DND-41 (cell line): Measurements from ENCODE around the gene FRMD3.

Experiments used
- ATAC-seq: fragments of 200-7000 bp; cut with Tn5 transposase; 3 replicates; pipeline ENCODE4 v1.9.1; 2021; ENCODE audit warnings: low read depth; ENCODE audit not compliant: insufficient read depth
- DNase-seq: peaks from one replicate; pipeline ENCODE4 v3.0.0-alpha.2; 2020
- H2AFZ ChIP-seq: 2 replicates; pipeline ENCODE4 v1.6.0; 2012; ENCODE audit warnings: low read depth, low read length
- H3K27ac ChIP-seq: 2 replicates; pipeline ENCODE4 v1.5.1; 2012; ENCODE audit warnings: low read length, inconsistent platforms
- H3K27me3 ChIP-seq: fragments of 200-600 bp; sonication (generic); 2 replicates; pipeline ENCODE4 v1.6.0; 2012; ENCODE audit warnings: low read length, mild to moderate bottlenecking, inconsistent platforms; ENCODE audit not compliant: insufficient read depth, poor library complexity
- H3K36me3 ChIP-seq: 2 replicates; pipeline ENCODE4 v1.5.1; 2012; ENCODE audit warnings: low read length, inconsistent platforms; ENCODE audit not compliant: insufficient read depth
- H3K4me1 ChIP-seq: 2 replicates; pipeline ENCODE4 v1.5.1; 2012; ENCODE audit warnings: mild to moderate bottlenecking, low read length; ENCODE audit not compliant: insufficient read depth
- H3K4me2 ChIP-seq: 2 replicates; pipeline ENCODE4 v1.6.0; 2012; ENCODE audit warnings: mild to moderate bottlenecking, moderate library complexity, low read length, inconsistent platforms; ENCODE audit not compliant: insufficient read depth
- H3K4me3 ChIP-seq, 2 experiments: fragments of 200-600 bp in 1 of 2; shearing (Covaris generic) in 1 of 2; 2 replicates each; pipeline ENCODE4 v1.5.1; 2012 to 2016; ENCODE audit warnings: inconsistent platforms in 2 of 2, low read length in 2 of 2, mild to moderate bottlenecking in 2 of 2, low read depth in 1 of 2, moderate library complexity in 1 of 2
- H3K79me2 ChIP-seq: 2 replicates; pipeline ENCODE4 v1.6.0; 2012; ENCODE audit warnings: low read length, inconsistent platforms; ENCODE audit not compliant: insufficient read depth
- H3K9ac ChIP-seq: 2 replicates; pipeline ENCODE4 v1.6.0; 2012; ENCODE audit warnings: low read depth, mild to moderate bottlenecking, inconsistent platforms, low read length, moderate library complexity
- H3K9me3 ChIP-seq: 2 replicates; pipeline ENCODE4 v1.5.1; 2012; ENCODE audit warnings: low read length, moderate library complexity, mild to moderate bottlenecking, inconsistent platforms; ENCODE audit not compliant: insufficient read depth, severe bottlenecking
- H4K20me1 ChIP-seq: 2 replicates; pipeline ENCODE4 v1.6.0; 2012; ENCODE audit warnings: low read length; ENCODE audit not compliant: insufficient read depth
- CTCF ChIP-seq: IDR thresholded peaks from 2 replicates; pipeline ENCODE4 v1.5.1; 2012; ENCODE audit warnings: borderline replicate concordance, low read length, moderate library complexity, mild to moderate bottlenecking; ENCODE audit not compliant: poor library complexity, severe bottlenecking; ENCODE audit errors: extremely low read depth
- EZH2 ChIP-seq: IDR thresholded peaks from 3 replicates; pipeline ENCODE4 v1.6.1; 2012; ENCODE audit warnings: borderline replicate concordance, low read depth, mild to moderate bottlenecking, moderate library complexity, low read length, inconsistent platforms; ENCODE audit not compliant: severe bottlenecking

FRMD3 gene

GRCh38 chr9:83312537-83312936, 225.7 kb downstream of the FRMD3 start:
- Histone ChIP-seq H2AFZ (no peak overlapping the region), H3K27ac (no peak overlapping the region), H3K79me2 (no peaks in the 10 kb centered on the region), H3K4me2 (no peak overlapping the region), H4K20me1 (no peaks in the 10 kb centered on the region; the same call in 1 of the 2 replicates), H3K4me1 (no peaks in the 10 kb centered on the region), H3K9ac (no peak overlapping the region), H3K36me3 (no peaks in the 10 kb centered on the region), H3K9me3 (no peaks in the 10 kb centered on the region), H3K27me3 (no peaks in the 10 kb centered on the region), H3K4me3 (no peak overlapping the region)
- DNase-seq: no peak
- TF ChIP-seq EZH2 (no peak), CTCF (no peak)
- ATAC-seq: no peak

GRCh38 chr9:83307066-83307724, 231.0 kb downstream of the FRMD3 start:
- Histone ChIP-seq H3K4me3 (no peak overlapping the region), H3K4me2 (no peak overlapping the region), H3K9me3 (no peaks in the 10 kb centered on the region), H3K9ac (no peak overlapping the region), H3K27me3 (no peaks in the 10 kb centered on the region), H3K27ac (no peak overlapping the region), H2AFZ (no peak overlapping the region), H3K79me2 (no peaks in the 10 kb centered on the region), H4K20me1 (no peaks in the 10 kb centered on the region), H3K36me3 (no peaks in the 10 kb centered on the region), H3K4me1 (no peaks in the 10 kb centered on the region)
- ATAC-seq (no peak), DNase-seq (no peak)
- TF ChIP-seq CTCF (no peak), EZH2 (no peak)

DNA sequence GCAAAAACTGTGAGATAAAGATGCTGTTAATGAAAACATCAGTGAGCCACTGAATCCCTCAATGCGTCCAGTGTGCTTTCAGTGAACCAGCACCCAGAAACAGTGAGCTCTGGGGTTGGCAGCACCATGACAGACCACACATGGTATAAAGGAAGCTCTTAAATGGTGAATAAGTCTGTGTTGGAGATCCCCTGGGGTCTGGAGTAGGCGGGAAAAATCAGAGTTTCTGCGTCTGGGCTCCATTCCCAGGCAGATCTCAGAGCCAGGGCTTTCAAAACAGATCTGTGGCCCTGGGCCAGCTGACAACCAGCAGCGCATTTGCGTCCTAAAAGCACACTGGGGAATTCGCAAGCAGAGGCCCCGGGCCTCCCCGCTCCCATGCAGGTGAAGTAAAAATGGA, 233.5 kb downstream of the FRMD3 start:
- TF ChIP-seq CTCF (no peak), EZH2 (no peak)
- H3K9ac ChIP-seq: no peak overlapping the region
- H4K20me1 ChIP-seq: no peaks in the 10 kb centered on the region
- H2AFZ ChIP-seq: no peak overlapping the region
- H3K9me3 ChIP-seq: no peaks in the 10 kb centered on the region
- H3K27me3 ChIP-seq: no peaks in the 10 kb centered on the region
- DNase-seq (no peak), ATAC-seq (no peak)
- no peaks in the 10 kb centered on the region for H3K4me1 ChIP-seq
- no peak overlapping the region for H3K4me2 ChIP-seq
- no peaks in the 10 kb centered on the region for H3K79me2 ChIP-seq
- H3K27ac ChIP-seq: no peak overlapping the region
- no peaks in the 10 kb centered on the region for H3K36me3 ChIP-seq
- no peak overlapping the region for H3K4me3 ChIP-seq

DNA sequence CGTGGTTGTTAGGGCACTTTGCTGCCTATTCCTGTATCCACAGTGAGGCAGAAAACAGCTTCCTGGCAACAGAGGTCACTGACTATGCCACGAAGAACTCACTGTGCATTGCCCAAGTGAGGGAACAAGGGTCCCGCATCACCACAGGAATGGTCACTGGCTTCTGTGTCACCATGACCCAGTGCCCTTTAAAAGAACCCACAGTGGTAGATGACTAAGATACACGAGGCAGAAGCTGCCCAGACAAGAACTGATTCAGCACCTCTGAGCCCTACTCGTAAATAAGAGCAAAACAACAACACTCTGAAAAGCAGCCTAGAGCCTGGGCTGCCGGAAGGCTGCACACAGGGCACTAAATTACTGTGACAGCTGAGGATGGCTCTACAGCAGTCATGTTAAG, 238.6 kb downstream of the FRMD3 start:
- Histone ChIP-seq H3K4me3 (no peak overlapping the region), H3K27me3 (no peaks in the 10 kb centered on the region), H3K9me3 (no peaks in the 10 kb centered on the region), H2AFZ (no peak overlapping the region), H3K4me1 (no peaks in the 10 kb centered on the region), H3K9ac (no peak overlapping the region), H3K27ac (no peak overlapping the region), H3K4me2 (no peak overlapping the region), H4K20me1 (no peaks in the 10 kb centered on the region), H3K36me3 (no peaks in the 10 kb centered on the region), H3K79me2 (no peaks in the 10 kb centered on the region)
- ATAC-seq: no peak
- no peak for DNase-seq
- TF ChIP-seq EZH2 (no peak), CTCF (no peak)
